SH-SY5Y (cell line): ENCODE results near the gene PTPRT.

Source experiments
- GATA2 ChIP-seq: IDR thresholded peaks from 2 replicates; pipeline ENCODE4 v1.6.1; 2011; ENCODE audit warnings: mild to moderate bottlenecking, low read depth, low read length
- GATA3 ChIP-seq: IDR thresholded peaks from 2 replicates; pipeline ENCODE4 v1.6.1; 2011; ENCODE audit warnings: low read depth, mild to moderate bottlenecking, low read length, moderate library complexity

GRCh38 chr20:42510686-42511085 is 679.0 kb downstream of the PTPRT start:
- no peak for TF ChIP-seq GATA3
- no peak for TF ChIP-seq GATA2
